ENCODE results near the gene BACH2. TPM values are rescaled to one million over a fixed set of nuclear protein-coding genes. Genes with fewer than 3 reads are reported as not detected.

BACH2 gene
- total and polyA plus RNA-seq, 9 of the 15 experiments (the other 6 are each of a cell fraction or from before 2014, with no cell fraction given) = 0.06 to 3.1 (median 0.59) TPM

DNA sequence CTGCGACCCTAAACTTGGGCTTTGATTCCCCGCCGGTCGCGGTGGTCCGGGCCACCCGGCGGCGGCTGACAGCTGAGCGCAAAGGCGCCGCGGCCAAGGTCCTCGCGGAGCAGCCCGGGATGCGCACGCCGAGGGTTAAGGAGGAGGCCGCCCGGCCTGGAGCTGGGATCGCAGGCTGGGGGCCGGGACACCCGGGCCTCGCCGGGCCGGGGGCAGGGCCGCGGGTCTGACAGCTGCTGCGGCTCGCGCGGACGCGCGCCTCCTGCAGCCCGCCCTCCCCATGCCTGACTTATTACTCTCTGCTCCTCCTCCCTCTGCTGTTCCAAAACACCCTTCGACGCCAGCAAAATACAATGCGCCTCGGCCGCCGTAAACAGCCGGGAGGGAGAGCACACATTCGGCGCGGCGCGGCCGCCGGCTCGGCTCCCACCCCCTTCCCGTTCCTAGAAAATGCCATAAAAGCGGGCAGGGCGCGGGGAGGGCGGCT is 746 bp downstream of the BACH2 start:
- Histone ChIP-seq H2AFZ (ENCODE audit: low read depth, low read length) (peak overlapping the region; percentile 61), H3K9ac (ENCODE audit: insufficient read depth in 1 of 2, low read depth in 2 of 2, low read length in 2 of 2) (peak overlapping the region; percentile 6 to 88; a peak in 3 of 4 replicates), H3K9me3 (replicated peaks; ENCODE audit: control insufficient read depth, insufficient read depth, low read depth, low read length) (no peaks in the 10 kb centered on the region), H3K36me3 (ENCODE audit: control insufficient read depth, insufficient read depth, low read length) (no peaks in the 10 kb centered on the region), H3K79me2 (ENCODE audit: control insufficient read depth, insufficient read depth, low read length) (no peaks in the 10 kb centered on the region), H3K4me2 (ENCODE audit: insufficient read depth, low read length) (peak overlapping the region; percentile 70), H3K27me3 (ENCODE audit: control insufficient read depth in 2 of 2, insufficient read depth in 2 of 2, low read length in 2 of 2) (peaks cover 13 to 29% of the 10 kb centered on the region in 2 experiments; a peak in 4 of 5 replicates), H4K20me1 (replicated peaks; ENCODE audit: control insufficient read depth, insufficient read depth, low read length) (no peaks in the 10 kb centered on the region; the same call in 1 of the 2 replicates), H3K4me3 (peak overlapping the region; percentile 63), H3K9me1 (ENCODE audit: control insufficient read depth, insufficient read depth, low read length) (no peaks in the 10 kb centered on the region), H3K27ac (ENCODE audit: extremely low read depth, low read depth, low read length) (no peak overlapping the region; the same call in 2 of the 3 replicates), H3K4me1 (replicated peaks in 1 of 2; ENCODE audit: control insufficient read depth in 2 of 2, insufficient read depth in 2 of 2, low read length in 2 of 2) (peaks cover 6 to 23% of the 10 kb centered on the region in 2 experiments; a peak in 4 of 5 replicates)
- intact Hi-C loops (cut with micrococcal nuclease) (no loop called here), in situ Hi-C loops (cut with MboI) (no loop called here)
- DNase-seq (ENCODE audit: extremely low read depth in 1 of 4, low spot score in 3 of 4) (peak; percentile 65 to 71 (median 68)), FAIRE-seq (no peak), ATAC-seq (peak; percentile 71)
- CTCF ChIA-PET (ENCODE audit: low intra/inter-chr PET ratio) = interaction anchor here (0.6 kb wide), 1 partner anchor 206 kb away, joined by 3 read pairs; no protein-coding TSS in a partner anchor
- WGBS (ENCODE audit: insufficient coverage, low coverage, missing lambda C conversion rate) = under 1% methylated on average over 31 of the region's 57 CpGs
- POLR2A ChIA-PET = interaction anchor here (0.7 to 1.2 kb wide), 2 partner anchors 8 to 413 kb away, joined by 3 to 4 read pairs; no protein-coding TSS in a partner anchor
- TSS peak; percentile 52 for BruUV-seq (replicated peaks)
- TF ChIP-seq TGIF2 (CRISPR knock-in tag; IDR thresholded peaks at IDR 0.05) (peak; percentile 28; the same call in 1 of the 2 replicates), CREM (IDR thresholded peaks at IDR 0.05; ENCODE audit: low read depth) (0 out of 2 replicates have a peak, but pooled peaks have one; percentile 7), TEAD1 (CRISPR knock-in tag; IDR thresholded peaks at IDR 0.05) (no peak), RAD21 (CRISPR knock-in tag; conservative IDR thresholded peaks at IDR 0.05 in 1 of 2, IDR thresholded peaks at IDR 0.05 in 1 of 2) (peak in 1 of 2 experiments; percentile 21; a peak in 1 of 4 replicates), RB1 (IDR thresholded peaks at IDR 0.05; ENCODE audit: low read depth) (0 out of 2 replicates have a peak, but pooled peaks have one; percentile 60)
- TF ChIP-seq, protein P1, sequence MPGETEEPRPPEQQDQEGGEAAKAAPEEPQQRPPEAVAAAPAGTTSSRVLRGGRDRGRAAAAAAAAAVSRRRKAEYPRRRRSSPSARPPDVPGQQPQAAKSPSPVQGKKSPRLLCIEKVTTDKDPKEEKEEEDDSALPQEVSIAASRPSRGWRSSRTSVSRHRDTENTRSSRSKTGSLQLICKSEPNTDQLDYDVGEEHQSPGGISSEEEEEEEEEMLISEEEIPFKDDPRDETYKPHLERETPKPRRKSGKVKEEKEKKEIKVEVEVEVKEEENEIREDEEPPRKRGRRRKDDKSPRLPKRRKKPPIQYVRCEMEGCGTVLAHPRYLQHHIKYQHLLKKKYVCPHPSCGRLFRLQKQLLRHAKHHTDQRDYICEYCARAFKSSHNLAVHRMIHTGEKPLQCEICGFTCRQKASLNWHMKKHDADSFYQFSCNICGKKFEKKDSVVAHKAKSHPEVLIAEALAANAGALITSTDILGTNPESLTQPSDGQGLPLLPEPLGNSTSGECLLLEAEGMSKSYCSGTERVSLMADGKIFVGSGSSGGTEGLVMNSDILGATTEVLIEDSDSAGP (CRISPR knock-in tag; IDR thresholded peaks at IDR 0.05) = no peak
- TF ChIP-seq, protein P2, sequence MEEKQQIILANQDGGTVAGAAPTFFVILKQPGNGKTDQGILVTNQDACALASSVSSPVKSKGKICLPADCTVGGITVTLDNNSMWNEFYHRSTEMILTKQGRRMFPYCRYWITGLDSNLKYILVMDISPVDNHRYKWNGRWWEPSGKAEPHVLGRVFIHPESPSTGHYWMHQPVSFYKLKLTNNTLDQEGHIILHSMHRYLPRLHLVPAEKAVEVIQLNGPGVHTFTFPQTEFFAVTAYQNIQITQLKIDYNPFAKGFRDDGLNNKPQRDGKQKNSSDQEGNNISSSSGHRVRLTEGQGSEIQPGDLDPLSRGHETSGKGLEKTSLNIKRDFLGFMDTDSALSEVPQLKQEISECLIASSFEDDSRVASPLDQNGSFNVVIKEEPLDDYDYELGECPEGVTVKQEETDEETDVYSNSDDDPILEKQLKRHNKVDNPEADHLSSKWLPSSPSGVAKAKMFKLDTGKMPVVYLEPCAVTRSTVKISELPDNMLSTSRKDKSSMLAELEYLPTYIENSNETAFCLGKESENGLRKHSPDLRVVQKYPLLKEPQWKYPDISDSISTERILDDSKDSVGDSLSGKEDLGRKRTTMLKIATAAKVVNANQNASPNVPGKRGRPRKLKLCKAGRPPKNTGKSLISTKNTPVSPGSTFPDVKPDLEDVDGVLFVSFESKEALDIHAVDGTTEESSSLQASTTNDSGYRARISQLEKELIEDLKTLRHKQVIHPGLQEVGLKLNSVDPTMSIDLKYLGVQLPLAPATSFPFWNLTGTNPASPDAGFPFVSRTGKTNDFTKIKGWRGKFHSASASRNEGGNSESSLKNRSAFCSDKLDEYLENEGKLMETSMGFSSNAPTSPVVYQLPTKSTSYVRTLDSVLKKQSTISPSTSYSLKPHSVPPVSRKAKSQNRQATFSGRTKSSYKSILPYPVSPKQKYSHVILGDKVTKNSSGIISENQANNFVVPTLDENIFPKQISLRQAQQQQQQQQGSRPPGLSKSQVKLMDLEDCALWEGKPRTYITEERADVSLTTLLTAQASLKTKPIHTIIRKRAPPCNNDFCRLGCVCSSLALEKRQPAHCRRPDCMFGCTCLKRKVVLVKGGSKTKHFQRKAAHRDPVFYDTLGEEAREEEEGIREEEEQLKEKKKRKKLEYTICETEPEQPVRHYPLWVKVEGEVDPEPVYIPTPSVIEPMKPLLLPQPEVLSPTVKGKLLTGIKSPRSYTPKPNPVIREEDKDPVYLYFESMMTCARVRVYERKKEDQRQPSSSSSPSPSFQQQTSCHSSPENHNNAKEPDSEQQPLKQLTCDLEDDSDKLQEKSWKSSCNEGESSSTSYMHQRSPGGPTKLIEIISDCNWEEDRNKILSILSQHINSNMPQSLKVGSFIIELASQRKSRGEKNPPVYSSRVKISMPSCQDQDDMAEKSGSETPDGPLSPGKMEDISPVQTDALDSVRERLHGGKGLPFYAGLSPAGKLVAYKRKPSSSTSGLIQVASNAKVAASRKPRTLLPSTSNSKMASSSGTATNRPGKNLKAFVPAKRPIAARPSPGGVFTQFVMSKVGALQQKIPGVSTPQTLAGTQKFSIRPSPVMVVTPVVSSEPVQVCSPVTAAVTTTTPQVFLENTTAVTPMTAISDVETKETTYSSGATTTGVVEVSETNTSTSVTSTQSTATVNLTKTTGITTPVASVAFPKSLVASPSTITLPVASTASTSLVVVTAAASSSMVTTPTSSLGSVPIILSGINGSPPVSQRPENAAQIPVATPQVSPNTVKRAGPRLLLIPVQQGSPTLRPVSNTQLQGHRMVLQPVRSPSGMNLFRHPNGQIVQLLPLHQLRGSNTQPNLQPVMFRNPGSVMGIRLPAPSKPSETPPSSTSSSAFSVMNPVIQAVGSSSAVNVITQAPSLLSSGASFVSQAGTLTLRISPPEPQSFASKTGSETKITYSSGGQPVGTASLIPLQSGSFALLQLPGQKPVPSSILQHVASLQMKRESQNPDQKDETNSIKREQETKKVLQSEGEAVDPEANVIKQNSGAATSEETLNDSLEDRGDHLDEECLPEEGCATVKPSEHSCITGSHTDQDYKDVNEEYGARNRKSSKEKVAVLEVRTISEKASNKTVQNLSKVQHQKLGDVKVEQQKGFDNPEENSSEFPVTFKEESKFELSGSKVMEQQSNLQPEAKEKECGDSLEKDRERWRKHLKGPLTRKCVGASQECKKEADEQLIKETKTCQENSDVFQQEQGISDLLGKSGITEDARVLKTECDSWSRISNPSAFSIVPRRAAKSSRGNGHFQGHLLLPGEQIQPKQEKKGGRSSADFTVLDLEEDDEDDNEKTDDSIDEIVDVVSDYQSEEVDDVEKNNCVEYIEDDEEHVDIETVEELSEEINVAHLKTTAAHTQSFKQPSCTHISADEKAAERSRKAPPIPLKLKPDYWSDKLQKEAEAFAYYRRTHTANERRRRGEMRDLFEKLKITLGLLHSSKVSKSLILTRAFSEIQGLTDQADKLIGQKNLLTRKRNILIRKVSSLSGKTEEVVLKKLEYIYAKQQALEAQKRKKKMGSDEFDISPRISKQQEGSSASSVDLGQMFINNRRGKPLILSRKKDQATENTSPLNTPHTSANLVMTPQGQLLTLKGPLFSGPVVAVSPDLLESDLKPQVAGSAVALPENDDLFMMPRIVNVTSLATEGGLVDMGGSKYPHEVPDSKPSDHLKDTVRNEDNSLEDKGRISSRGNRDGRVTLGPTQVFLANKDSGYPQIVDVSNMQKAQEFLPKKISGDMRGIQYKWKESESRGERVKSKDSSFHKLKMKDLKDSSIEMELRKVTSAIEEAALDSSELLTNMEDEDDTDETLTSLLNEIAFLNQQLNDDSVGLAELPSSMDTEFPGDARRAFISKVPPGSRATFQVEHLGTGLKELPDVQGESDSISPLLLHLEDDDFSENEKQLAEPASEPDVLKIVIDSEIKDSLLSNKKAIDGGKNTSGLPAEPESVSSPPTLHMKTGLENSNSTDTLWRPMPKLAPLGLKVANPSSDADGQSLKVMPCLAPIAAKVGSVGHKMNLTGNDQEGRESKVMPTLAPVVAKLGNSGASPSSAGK (IDR thresholded peaks at IDR 0.05) = 0 out of 2 replicates have a peak, but pooled peaks have one; percentile 17

Measured in K562 (cell line).